ENCODE data around the gene BOD1. TPM values are rescaled to one million over a fixed set of nuclear protein-coding genes. Genes with fewer than 3 reads are reported as not detected.

BOD1 gene
- total and polyA plus RNA-seq, 2 of the 8 experiments (the other 6 are each of a cell fraction or from before 2014, with no cell fraction given), result 107 to 149 TPM

DNA sequence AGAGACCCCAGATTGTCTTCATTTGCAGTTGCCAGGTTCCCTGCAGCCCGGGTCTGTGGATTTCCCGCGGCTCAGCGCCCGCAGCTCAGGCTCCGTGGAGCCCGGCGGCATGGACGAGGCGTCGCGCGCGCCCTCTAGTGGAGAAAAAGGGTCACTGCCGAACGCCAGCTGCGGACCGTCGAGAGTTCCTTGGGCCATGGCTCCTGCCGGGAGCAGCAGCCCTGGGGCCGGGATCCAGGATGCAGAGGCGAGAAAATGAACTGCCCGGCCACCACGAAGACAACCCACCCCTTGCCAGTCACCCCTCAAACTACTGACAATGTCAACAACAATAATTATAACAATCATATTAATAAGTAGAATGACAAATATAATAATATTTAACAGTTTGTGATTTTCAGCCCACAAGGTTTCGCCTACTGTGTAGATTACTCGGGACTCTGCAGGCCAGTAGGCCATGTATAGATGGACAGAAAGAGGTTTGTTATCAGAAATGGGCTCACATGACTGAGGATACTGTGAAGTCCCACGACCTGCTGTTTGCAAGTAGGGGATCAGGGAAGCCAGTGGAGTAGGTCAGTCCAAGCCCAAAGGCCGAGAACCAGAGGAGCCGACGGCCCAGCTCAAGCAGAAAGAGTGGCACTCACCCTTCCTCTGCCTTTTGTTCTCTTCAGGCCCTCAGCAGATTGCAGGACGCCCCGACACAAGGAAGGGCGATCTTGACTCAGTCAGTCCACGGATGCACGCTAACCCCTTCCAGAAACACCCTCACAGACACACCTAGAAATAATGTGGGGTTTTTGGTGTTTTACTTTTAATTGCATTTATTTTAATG is 43.1 kb downstream of the BOD1 start:
- Histone ChIP-seq H3K4me1 (replicated peaks in 1 of 4; ENCODE audit: control insufficient read depth in 3 of 4, insufficient read depth in 4 of 4, low read length in 3 of 4) (peaks cover 0 to 7% (median 3%) of the 10 kb centered on the region in 4 experiments; a peak in 6 of 7 replicates), H3K4ac (replicated peaks; ENCODE audit: insufficient read length, low read depth, low read length) (no peak overlapping the region), H4K20me1 (replicated peaks in 1 of 2; ENCODE audit: control insufficient read depth in 1 of 2, insufficient read depth in 2 of 2, low read length in 2 of 2) (no peaks in the 10 kb centered on the region), H3K4me3 (ENCODE audit: extremely low read depth in 1 of 4, insufficient read depth in 2 of 4, low read depth in 3 of 4, low read length in 4 of 4) (peak overlapping the region in 1 of 4 experiments; percentile 39; a peak in 1 of 8 replicates), H3K79me1 (ENCODE audit: low read depth, low read length) (no peaks in the 10 kb centered on the region), H3K14ac (ENCODE audit: insufficient read length) (no peak overlapping the region), H3K27me3 (replicated peaks in 1 of 4; ENCODE audit: control insufficient read depth in 3 of 4, extremely low read depth in 1 of 4, insufficient read depth in 3 of 4, low read length in 3 of 4) (peaks cover 0 to 2% (median 0%) of the 10 kb centered on the region in 4 experiments; a peak in 2 of 7 replicates), H3K23me2 (ENCODE audit: low read depth, low read length) (no peaks in the 10 kb centered on the region), H3K79me2 (ENCODE audit: control insufficient read depth in 1 of 2, insufficient read depth in 2 of 2, low read length in 2 of 2) (no peaks in the 10 kb centered on the region), H4K5ac (ENCODE audit: insufficient read length, low read depth, low read length) (no peak overlapping the region), H2BK20ac (ENCODE audit: low read length) (no peak overlapping the region), H2BK12ac (ENCODE audit: low read depth, low read length) (no peak overlapping the region; the same call in 1 of the 2 replicates), H3K36me3 (ENCODE audit: control insufficient read depth in 2 of 4, insufficient read depth in 4 of 4, low read length in 3 of 4) (no peaks in the 10 kb centered on the region), H4K8ac (ENCODE audit: extremely low read depth, insufficient read depth, low read length) (no peak overlapping the region; the same call in 1 of the 2 replicates), H2BK120ac (replicated peaks; ENCODE audit: low read depth, low read length) (no peak overlapping the region), H2BK15ac (ENCODE audit: low read length) (no peak overlapping the region), H3K27ac (ENCODE audit: low read depth, low read length) (no peak overlapping the region), H2AK5ac (ENCODE audit: low read depth, low read length) (no peak overlapping the region), H3K9ac (replicated peaks in 1 of 4; ENCODE audit: extremely low read depth in 1 of 4, low read depth in 3 of 4, low read length in 3 of 4) (no peak overlapping the region), H2AFZ (ENCODE audit: low read length) (peak overlapping the region; percentile 93; the same call in 1 of the 2 replicates), H3K56ac (replicated peaks; ENCODE audit: insufficient read length, low read depth, low read length) (no peak overlapping the region), H3K23ac (ENCODE audit: insufficient read length) (no peak overlapping the region), H2BK5ac (ENCODE audit: low read depth, low read length) (no peak overlapping the region), H3K9me3 (ENCODE audit: insufficient read depth in 2 of 2, low read depth in 1 of 2, low read length in 1 of 2) (peaks cover 0 to 5% of the 10 kb centered on the region in 2 experiments; a peak in 2 of 4 replicates), H3K18ac (ENCODE audit: extremely low read depth, low read length) (no peak overlapping the region), H4K91ac (replicated peaks; ENCODE audit: insufficient read length, low read length) (no peak overlapping the region), H3K4me2 (ENCODE audit: insufficient read depth in 1 of 2, low read depth in 2 of 2, low read length in 2 of 2) (peak overlapping the region in 1 of 2 experiments; percentile 41; a peak in 3 of 4 replicates)
- WGBS, 2 experiments (ENCODE audit: extremely low coverage in 1 of 2, insufficient coverage in 1 of 2, insufficient read length in 1 of 2, insufficient replicate concordance in 2 of 2, low coverage in 1 of 2, low lambda C conversion rate in 2 of 2, missing lambda C conversion rate in 1 of 2), result 42% methylated on average over 29 of the region's 35 CpGs; no CpG with 5 or more reads in 1 of the 2 experiments
- CTCF ChIA-PET (ENCODE audit: partially characterized antibody), result interaction anchor here (0.6 to 6.0 kb wide), 37 partner anchors 9 to 454 kb away, joined by 3 to 33 read pairs (median 4); no protein-coding TSS in a partner anchor
- POLR2A ChIA-PET (ENCODE audit: partially characterized antibody), result interaction anchor here (0.8 to 2.0 kb wide), 3 partner anchors 121 to 271 kb away, joined by 3 to 12 read pairs (median 4); partner anchors contain the start of gene STC2
- DNase-seq (ENCODE audit: low read depth in 1 of 2, low spot score in 2 of 2), result peak; percentile 13 to 95
- FAIRE-seq, result no peak
- no peak for TF ChIP-seq POLR2A (IDR thresholded peaks at IDR 0.05; ENCODE audit: control extremely low read depth in 1 of 2, low read depth in 2 of 2, low read length in 2 of 2)

Data from H1 (cell line).